H1 (cell line): ENCODE measurements around the gene QSOX2. TPM values are rescaled to one million over a fixed set of nuclear protein-coding genes. Genes with fewer than 3 reads are reported as not detected.

Experiments
- CTCF ChIA-PET: fragments of 300-600 bp; sonication (Branson Sonifier 250); formaldehyde crosslinking; loops from one replicate; lab custom pipeline; 2021; ENCODE audit not compliant: partially characterized antibody; lab: Charles Lee
- POLR2A ChIA-PET: fragments of 300-600 bp; sonication (Branson Sonifier 250); formaldehyde crosslinking; loops from one replicate; lab custom pipeline; 2021; ENCODE audit warnings: inconsistent platforms; ENCODE audit not compliant: partially characterized antibody; lab: Charles Lee
- DNase-seq, 2 experiments: peaks; one replicate each; pipeline versions ENCODE4 v3.0.0 to v3.0.0-alpha.2; 2010 to 2022; ENCODE audit warnings: low spot score in 2 of 2, low read depth in 1 of 2, mixed read lengths in 1 of 2
- FAIRE-seq: peaks from 2 replicates; lab custom pipeline; 2011; peaks lifted over from hg19 to GRCh38; lab: Jason Lieb, UNC
- H2AFZ ChIP-seq: 2 replicates; pipeline ENCODE4 v1.8.1; 2012; ENCODE audit warnings: low read length, inconsistent platforms
- H2AK5ac ChIP-seq: 2 replicates; pipeline ENCODE4 v1.6.1; 2013; ENCODE audit warnings: low read depth, low read length
- H2BK120ac ChIP-seq: replicated peaks from 2 replicates; pipeline ENCODE3; 2013; ENCODE audit warnings: low read depth, low read length, inconsistent platforms
- H2BK12ac ChIP-seq: 2 replicates; pipeline ENCODE4 v1.6.1; 2013; ENCODE audit warnings: low read depth, low read length
- H2BK15ac ChIP-seq: 2 replicates; pipeline ENCODE4 v1.6.1; 2013; ENCODE audit warnings: low read length
- H2BK20ac ChIP-seq: 2 replicates; pipeline ENCODE4 v1.6.1; 2013; ENCODE audit warnings: low read length
- H2BK5ac ChIP-seq: 2 replicates; pipeline ENCODE4 v1.6.1; 2013; ENCODE audit warnings: low read depth, low read length
- H3K14ac ChIP-seq: 2 replicates; pipeline ENCODE4 v1.6.1; 2013; ENCODE audit warnings: inconsistent platforms; ENCODE audit not compliant: insufficient read length
- H3K18ac ChIP-seq: 2 replicates; pipeline ENCODE4 v1.6.1; 2013; ENCODE audit warnings: low read length; ENCODE audit errors: extremely low read depth
- H3K23ac ChIP-seq: 2 replicates; pipeline ENCODE4 v1.6.1; 2013; ENCODE audit warnings: inconsistent platforms; ENCODE audit not compliant: insufficient read length
- H3K23me2 ChIP-seq: 2 replicates; pipeline ENCODE4 v1.6.1; 2013; ENCODE audit warnings: low read depth, low read length
- H3K27ac ChIP-seq: 2 replicates; pipeline ENCODE4 v1.6.1; 2011; ENCODE audit warnings: low read depth, low read length, inconsistent platforms
- H3K27me3 ChIP-seq, 4 experiments: replicated peaks in 1 of 4; 1 replicate in 1 of 4; 2 replicates in 3 of 4; pipeline versions ENCODE4 v1.6.1 to v1.8.1; 2011 to 2013; ENCODE audit warnings: low read length in 3 of 4, mild to moderate bottlenecking in 3 of 4, inconsistent platforms in 2 of 4, mixed read lengths in 2 of 4, moderate library complexity in 1 of 4; ENCODE audit not compliant: control insufficient read depth in 3 of 4, insufficient read depth in 3 of 4; ENCODE audit errors: extremely low read depth in 1 of 4
- H3K36me3 ChIP-seq, 4 experiments: 2 replicates each; pipeline versions ENCODE4 v1.6.1 to v1.8.1; 2011 to 2013; ENCODE audit warnings: mild to moderate bottlenecking in 4 of 4, low read length in 3 of 4, moderate library complexity in 2 of 4, control low read depth in 1 of 4, inconsistent platforms in 1 of 4; ENCODE audit not compliant: insufficient read depth in 4 of 4, control insufficient read depth in 2 of 4
- H3K4ac ChIP-seq: replicated peaks from 2 replicates; pipeline ENCODE3; 2013; ENCODE audit warnings: low read length, low read depth, mixed read lengths, inconsistent platforms; ENCODE audit not compliant: insufficient read length
- H3K4me1 ChIP-seq, 4 experiments: replicated peaks in 1 of 4; 1 replicate in 1 of 4; 2 replicates in 3 of 4; pipeline versions ENCODE4 v1.6.1 to v1.8.1; 2011 to 2013; ENCODE audit warnings: low read length in 3 of 4, inconsistent platforms in 2 of 4, mixed read lengths in 1 of 4; ENCODE audit not compliant: insufficient read depth in 4 of 4, control insufficient read depth in 3 of 4
- H3K4me2 ChIP-seq, 2 experiments: 2 replicates each; pipeline versions ENCODE4 v1.6.1 to v1.8.1; 2011 to 2013; ENCODE audit warnings: low read depth in 2 of 2, low read length in 2 of 2, control low read depth in 1 of 2, inconsistent platforms in 1 of 2, mild to moderate bottlenecking in 1 of 2; ENCODE audit not compliant: insufficient read depth in 1 of 2
- H3K4me3 ChIP-seq, 4 experiments: fragments of 200-600, 300-600 bp in 1 of 4; sonication (generic), shearing (Covaris generic), sonication (Bioruptor Twin) in 1 of 4; 2 replicates each; pipeline versions ENCODE4 v1.5.1 to v1.8.1; 2011 to 2016; ENCODE audit warnings: low read length in 4 of 4, low read depth in 3 of 4, control low read depth in 2 of 4, inconsistent platforms in 2 of 4, mild to moderate bottlenecking in 2 of 4, mixed read lengths in 1 of 4, moderate library complexity in 1 of 4; ENCODE audit not compliant: insufficient read depth in 2 of 4; ENCODE audit errors: extremely low read depth in 1 of 4
- H3K56ac ChIP-seq: replicated peaks from 2 replicates; pipeline ENCODE3; 2013; ENCODE audit warnings: low read depth, mild to moderate bottlenecking, mixed read lengths, low read length, inconsistent platforms; ENCODE audit not compliant: insufficient read length
- H3K79me1 ChIP-seq: 2 replicates; pipeline ENCODE4 v1.6.1; 2013; ENCODE audit warnings: low read depth, low read length, control low read depth
- H3K79me2 ChIP-seq, 2 experiments: 2 replicates each; pipeline versions ENCODE4 v1.6.1 to v1.8.1; 2012 to 2013; ENCODE audit warnings: low read length in 2 of 2, mild to moderate bottlenecking in 2 of 2, inconsistent platforms in 1 of 2; ENCODE audit not compliant: insufficient read depth in 2 of 2, control insufficient read depth in 1 of 2
- H3K9ac ChIP-seq, 4 experiments: replicated peaks in 1 of 4; 1 replicate in 1 of 4; 2 replicates in 3 of 4; pipeline versions ENCODE4 v1.6.1 to v1.8.1; 2011 to 2013; ENCODE audit warnings: low read depth in 3 of 4, low read length in 3 of 4, control low read depth in 2 of 4, mild to moderate bottlenecking in 2 of 4, moderate library complexity in 2 of 4, inconsistent platforms in 1 of 4; ENCODE audit errors: extremely low read depth in 1 of 4
- H3K9me3 ChIP-seq, 2 experiments: 2 replicates each; pipeline versions ENCODE4 v1.6.1 to v1.8.1; 2012 to 2013; ENCODE audit warnings: mild to moderate bottlenecking in 2 of 2, moderate library complexity in 2 of 2, control low read depth in 1 of 2, inconsistent platforms in 1 of 2, low read depth in 1 of 2, low read length in 1 of 2, mixed read lengths in 1 of 2; ENCODE audit not compliant: insufficient read depth in 2 of 2
- H4K20me1 ChIP-seq, 2 experiments: replicated peaks in 1 of 2; 2 replicates each; pipeline versions ENCODE3 to v1.8.1; 2011 to 2013; ENCODE audit warnings: inconsistent platforms in 2 of 2, low read length in 2 of 2, mild to moderate bottlenecking in 1 of 2; ENCODE audit not compliant: insufficient read depth in 2 of 2, control insufficient read depth in 1 of 2
- H4K5ac ChIP-seq: 2 replicates; pipeline ENCODE4 v1.6.1; 2013; ENCODE audit warnings: low read length, low read depth, mixed read lengths, inconsistent platforms; ENCODE audit not compliant: insufficient read length
- H4K8ac ChIP-seq: 2 replicates; pipeline ENCODE4 v1.8.0; 2013; ENCODE audit warnings: mild to moderate bottlenecking, moderate library complexity, low read length, inconsistent platforms; ENCODE audit not compliant: insufficient read depth; ENCODE audit errors: extremely low read depth
- H4K91ac ChIP-seq: replicated peaks from 2 replicates; pipeline ENCODE3; 2013; ENCODE audit warnings: low read length, mixed read lengths, inconsistent platforms; ENCODE audit not compliant: insufficient read length
- CTBP2 ChIP-seq: IDR thresholded peaks from 2 replicates; pipeline ENCODE4 v1.7.0; 2011; ENCODE audit warnings: borderline replicate concordance, mild to moderate bottlenecking, moderate library complexity, mixed read lengths, low read length; ENCODE audit not compliant: insufficient read depth, insufficient read length
- EGR1 ChIP-seq: IDR thresholded peaks from 2 replicates; pipeline ENCODE4 v1.6.1; 2011; ENCODE audit warnings: low read depth, low read length, borderline replicate concordance
- RAD21 ChIP-seq, 2 experiments: IDR thresholded peaks in 1 of 2; conservative IDR thresholded peaks in 1 of 2; 2 replicates each; pipeline ENCODE4 v1.6.1; 2011; ENCODE audit warnings: low read depth in 2 of 2, low read length in 2 of 2, improper control_type of control experiment in 1 of 2, inconsistent platforms in 1 of 2, mild to moderate bottlenecking in 1 of 2, moderate library complexity in 1 of 2
- RFX5 ChIP-seq: IDR thresholded peaks from 2 replicates; pipeline ENCODE4 v1.6.1; 2011; ENCODE audit warnings: low read depth, low read length, improper control_type of control experiment, borderline replicate concordance
- SUZ12 ChIP-seq: fragments of 200-600 bp; sonication (generic); IDR thresholded peaks from 2 replicates; pipeline ENCODE4 v1.6.1; 2012; ENCODE audit warnings: mild to moderate bottlenecking, inconsistent platforms, low read length, moderate library complexity, mixed read lengths
- YY1 ChIP-seq: IDR thresholded peaks from 2 replicates; pipeline ENCODE4 v1.6.1; 2011; ENCODE audit warnings: low read depth, mild to moderate bottlenecking, low read length
- whole genome bisulfite sequencing, 2 experiments: shearing (Covaris generic) in 1 of 2; methylation state at CpG; one replicate each; pipeline versions ENCODE4 v1.1.6 to v1.1.7; 2013 to 2015; ENCODE audit warnings: low lambda C conversion rate in 2 of 2, mixed read lengths in 2 of 2, inconsistent platforms in 1 of 2, low coverage in 1 of 2, missing lambda C conversion rate in 1 of 2; ENCODE audit not compliant: insufficient replicate concordance in 2 of 2, insufficient coverage in 1 of 2, insufficient read length in 1 of 2; ENCODE audit errors: extremely low coverage in 1 of 2, missing lambda C conversion rate in 1 of 2; 5-methylcytosine and 5-hydroxymethylcytosine counted together
- polyA plus RNA-seq, 7 experiments: library from polyadenylated mRNA; depleted of rRNA in 3 of 7; stranded (reverse) in 5 of 7; unstranded in 2 of 7; fragments of >200 nt in 5 of 7; fragments of 200-250 nt in 2 of 7; gene quantifications; 1 replicate in 5 of 7; 2 replicates in 1 of 7; 4 replicates in 1 of 7; pipeline versions ENCODE4 v1.2.1 to v1.2.3, GENCODE V29; 2011 to 2013; ENCODE audit warnings: missing spikeins in 2 of 7, mixed read lengths in 2 of 7
- total RNA-seq: library from RNA; stranded (reverse); fragmentation: NEBNext Ultra II Directional; extraction: Animal tissue kit (Norgen Biotek cat#: 25700); gene quantifications from 2 replicates; pipeline ENCODE4 v1.2.1, GENCODE V29; 2021
- TF ChIP-seq, protein P1 (sequence below): IDR thresholded peaks from 2 replicates; pipeline ENCODE4 v1.6.1; 2012; ENCODE audit warnings: low read length, inconsistent platforms
- TF ChIP-seq, protein P2 (sequence below): IDR thresholded peaks from 2 replicates; pipeline ENCODE4 v1.6.1; 2012; ENCODE audit warnings: inconsistent platforms
- TF ChIP-seq, protein P3 (sequence below): IDR thresholded peaks from 2 replicates; pipeline ENCODE4 v1.6.1; 2012; ENCODE audit warnings: inconsistent platforms

Gene QSOX2
- total and polyA plus RNA-seq, 2 of the 8 experiments (the other 6 are each of a cell fraction or from before 2014, with no cell fraction given), result 18.0 to 28.6 TPM

- Histone ChIP-seq H3K14ac (no peak overlapping the region), H3K23ac (no peak overlapping the region), H4K8ac (no peak overlapping the region), H3K4me3 (peak overlapping the region in 1 of 4 experiments; percentile 22; a peak in 1 of 8 replicates), H3K18ac (peak overlapping the region; percentile 48; the same call in 1 of the 2 replicates), H3K9me3 (no peaks in the 10 kb centered on the region), H2BK20ac (0 out of 2 replicates have a peak overlapping the region, but pooled peaks have one; percentile 13), H2AK5ac (no peak overlapping the region), H3K23me2 (peaks cover 8% of the 10 kb centered on the region; the same call in 1 of the 2 replicates), H3K79me2 (no peaks in the 10 kb centered on the region), H3K27me3 (peaks cover 79 to 98% (median 95%) of the 10 kb centered on the region in 4 experiments), H3K4me2 (peak overlapping the region; percentile 59 to 65), H3K79me1 (no peaks in the 10 kb centered on the region), H3K27ac (no peak overlapping the region), H3K4me1 (peaks cover 3 to 31% (median 27%) of the 10 kb centered on the region in 4 experiments), H3K36me3 (peaks cover 0 to 10% (median 0%) of the 10 kb centered on the region in 4 experiments; a peak in 1 of 8 replicates), H2BK12ac (0 out of 2 replicates have a peak overlapping the region, but pooled peaks have one; percentile 17), H2BK5ac (no peak overlapping the region), H3K4ac (no peak overlapping the region), H2AFZ (no peak overlapping the region), H3K56ac (no peak overlapping the region), H4K5ac (no peak overlapping the region), H4K91ac (no peak overlapping the region), H2BK15ac (no peak overlapping the region), H2BK120ac (no peak overlapping the region), H3K9ac (no peak overlapping the region), H4K20me1 (peaks cover 7 to 14% of the 10 kb centered on the region in 2 experiments)
- no peak for FAIRE-seq
- no peak for DNase-seq
- WGBS, 2 experiments, result 14% methylated on average over 3 of the region's 5 CpGs; no CpG with 5 or more reads in 1 of the 2 experiments
- ChIA-PET POLR2A (interaction anchor here (0.9 to 1.1 kb wide), 2 partner anchors 16 to 24 kb away, joined by 3 read pairs; no protein-coding TSS in a partner anchor), CTCF (interaction anchor here (0.7 to 1.3 kb wide), 5 partner anchors 19 to 56 kb away, joined by 3 to 4 read pairs (median 3); no protein-coding TSS in a partner anchor)
- TF ChIP-seq RAD21 (IDR thresholded peaks at IDR 0.05 in 1 of 2, conservative IDR thresholded peaks at IDR 0.05 in 1 of 2; ENCODE audit: low read depth in 2 of 2, low read length in 2 of 2), result no peak
- TF ChIP-seq, protein P1, sequence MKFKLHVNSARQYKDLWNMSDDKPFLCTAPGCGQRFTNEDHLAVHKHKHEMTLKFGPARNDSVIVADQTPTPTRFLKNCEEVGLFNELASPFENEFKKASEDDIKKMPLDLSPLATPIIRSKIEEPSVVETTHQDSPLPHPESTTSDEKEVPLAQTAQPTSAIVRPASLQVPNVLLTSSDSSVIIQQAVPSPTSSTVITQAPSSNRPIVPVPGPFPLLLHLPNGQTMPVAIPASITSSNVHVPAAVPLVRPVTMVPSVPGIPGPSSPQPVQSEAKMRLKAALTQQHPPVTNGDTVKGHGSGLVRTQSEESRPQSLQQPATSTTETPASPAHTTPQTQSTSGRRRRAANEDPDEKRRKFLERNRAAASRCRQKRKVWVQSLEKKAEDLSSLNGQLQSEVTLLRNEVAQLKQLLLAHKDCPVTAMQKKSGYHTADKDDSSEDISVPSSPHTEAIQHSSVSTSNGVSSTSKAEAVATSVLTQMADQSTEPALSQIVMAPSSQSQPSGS, result no peak
- TF ChIP-seq SUZ12, result 0 out of 2 replicates have a peak, but pooled peaks have one; percentile 6
- peak; percentile 88 for TF ChIP-seq CTBP2
- TF ChIP-seq, protein P2, sequence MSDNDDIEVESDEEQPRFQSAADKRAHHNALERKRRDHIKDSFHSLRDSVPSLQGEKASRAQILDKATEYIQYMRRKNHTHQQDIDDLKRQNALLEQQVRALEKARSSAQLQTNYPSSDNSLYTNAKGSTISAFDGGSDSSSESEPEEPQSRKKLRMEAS, result peak; percentile 86
- peak; percentile 83; the same call in 1 of the 2 replicates for TF ChIP-seq EGR1
- TF ChIP-seq, protein P3, sequence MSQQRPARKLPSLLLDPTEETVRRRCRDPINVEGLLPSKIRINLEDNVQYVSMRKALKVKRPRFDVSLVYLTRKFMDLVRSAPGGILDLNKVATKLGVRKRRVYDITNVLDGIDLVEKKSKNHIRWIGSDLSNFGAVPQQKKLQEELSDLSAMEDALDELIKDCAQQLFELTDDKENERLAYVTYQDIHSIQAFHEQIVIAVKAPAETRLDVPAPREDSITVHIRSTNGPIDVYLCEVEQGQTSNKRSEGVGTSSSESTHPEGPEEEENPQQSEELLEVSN, result peak; percentile 91
- peak; percentile 50; the same call in 1 of the 2 replicates for TF ChIP-seq YY1
- TF ChIP-seq RFX5, result no peak
Observed at GRCh38 chr9:136194540-136194939, 51.1 kb downstream of the QSOX2 start.
